ENCODE results near the gene GEMIN4. TPM values are rescaled to one million over a fixed set of nuclear protein-coding genes. Genes with fewer than 3 reads are reported as not detected.
A peak's percentile ranks its signal among the peaks of the same experiment; 100 is the strongest.

Gene GEMIN4
- total and polyA plus RNA-seq, 2 of the 8 experiments (the other 6 are each of a cell fraction or from before 2014, with no cell fraction given) = 32.1 to 51.9 TPM

DNA sequence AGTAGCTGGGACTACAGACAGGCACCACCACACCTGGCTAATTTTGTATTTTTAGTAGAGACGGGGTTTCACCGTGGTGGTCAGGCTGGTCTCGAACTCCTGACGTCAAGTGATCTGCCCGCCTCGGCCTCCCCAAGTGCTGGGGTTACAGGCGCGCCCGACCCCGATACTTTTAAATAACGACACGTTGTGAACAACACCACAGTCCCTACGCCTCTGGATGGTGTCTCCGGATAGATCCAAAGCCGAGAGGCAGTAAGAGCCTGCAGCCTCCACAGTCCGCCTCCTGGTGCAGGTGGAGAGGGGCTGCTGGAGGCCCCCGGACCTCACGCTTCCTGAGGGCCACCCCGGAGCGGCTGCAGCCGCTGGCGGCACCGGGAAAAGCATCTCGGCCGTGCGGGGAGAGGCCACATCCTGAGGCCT, 20.4 kb downstream of the GEMIN4 start:
- Histone ChIP-seq H3K4me2 (ENCODE audit: insufficient read depth in 1 of 2, low read depth in 2 of 2, low read length in 2 of 2) (peak overlapping the region; percentile 73 to 92), H3K9me3 (ENCODE audit: insufficient read depth in 2 of 2, low read depth in 1 of 2, low read length in 1 of 2) (no peaks in the 10 kb centered on the region), H3K4me1 (replicated peaks in 1 of 4; ENCODE audit: control insufficient read depth in 3 of 4, insufficient read depth in 4 of 4, low read length in 3 of 4) (peaks cover 1 to 10% (median 6%) of the 10 kb centered on the region in 4 experiments; a peak in 5 of 7 replicates), H3K4me3 (ENCODE audit: extremely low read depth in 1 of 4, insufficient read depth in 2 of 4, low read depth in 3 of 4, low read length in 4 of 4) (peak overlapping the region; percentile 61 to 99 (median 77)), H3K23ac (ENCODE audit: insufficient read length) (no peak overlapping the region), H3K18ac (ENCODE audit: extremely low read depth, low read length) (peak overlapping the region; percentile 32; the same call in 1 of the 2 replicates), H3K79me1 (ENCODE audit: low read depth, low read length) (peaks cover 4% of the 10 kb centered on the region; the same call in 1 of the 2 replicates), H3K23me2 (ENCODE audit: low read depth, low read length) (peaks cover 9% of the 10 kb centered on the region), H4K8ac (ENCODE audit: extremely low read depth, insufficient read depth, low read length) (peak overlapping the region; percentile 86), H3K9ac (replicated peaks in 1 of 4; ENCODE audit: extremely low read depth in 1 of 4, low read depth in 3 of 4, low read length in 3 of 4) (peak overlapping the region; percentile 48 to 88 (median 68)), H3K79me2 (ENCODE audit: control insufficient read depth in 1 of 2, insufficient read depth in 2 of 2, low read length in 2 of 2) (peaks cover 0 to 19% of the 10 kb centered on the region in 2 experiments; a peak in 2 of 4 replicates), H2BK120ac (replicated peaks; ENCODE audit: low read depth, low read length) (no peak overlapping the region), H3K4ac (replicated peaks; ENCODE audit: insufficient read length, low read depth, low read length) (no peak overlapping the region), H3K27me3 (replicated peaks in 1 of 4; ENCODE audit: control insufficient read depth in 3 of 4, extremely low read depth in 1 of 4, insufficient read depth in 3 of 4, low read length in 3 of 4) (no peaks in the 10 kb centered on the region), H2AFZ (ENCODE audit: low read length) (no peak overlapping the region), H2BK12ac (ENCODE audit: low read depth, low read length) (no peak overlapping the region), H3K56ac (replicated peaks; ENCODE audit: insufficient read length, low read depth, low read length) (peak overlapping the region; percentile 28), H2BK20ac (ENCODE audit: low read length) (no peak overlapping the region), H2AK5ac (ENCODE audit: low read depth, low read length) (no peak overlapping the region), H3K14ac (ENCODE audit: insufficient read length) (no peak overlapping the region), H4K91ac (replicated peaks; ENCODE audit: insufficient read length, low read length) (peak overlapping the region; percentile 5), H3K36me3 (ENCODE audit: control insufficient read depth in 2 of 4, insufficient read depth in 4 of 4, low read length in 3 of 4) (peaks cover 3 to 16% (median 4%) of the 10 kb centered on the region in 4 experiments; a peak in 3 of 8 replicates), H2BK15ac (ENCODE audit: low read length) (no peak overlapping the region), H4K20me1 (replicated peaks in 1 of 2; ENCODE audit: control insufficient read depth in 1 of 2, insufficient read depth in 2 of 2, low read length in 2 of 2) (no peaks in the 10 kb centered on the region), H3K27ac (ENCODE audit: low read depth, low read length) (peak overlapping the region; percentile 65; the same call in 1 of the 2 replicates), H4K5ac (ENCODE audit: insufficient read length, low read depth, low read length) (peak overlapping the region; percentile 23), H2BK5ac (ENCODE audit: low read depth, low read length) (no peak overlapping the region; the same call in 1 of the 2 replicates)
- no peak for FAIRE-seq
- ChIA-PET CTCF (ENCODE audit: partially characterized antibody) (interaction anchor here (1.0 to 1.6 kb wide), 2 partner anchors 20 to 31 kb away, joined by 3 to 6 read pairs; partner anchors contain the start of gene GEMIN4), POLR2A (ENCODE audit: partially characterized antibody) (interaction anchor here (1.0 kb wide), 2 partner anchors 11 to 15 kb away, joined by 3 read pairs; no protein-coding TSS in a partner anchor)
- WGBS, 2 experiments (ENCODE audit: extremely low coverage in 1 of 2, insufficient coverage in 1 of 2, insufficient read length in 1 of 2, insufficient replicate concordance in 2 of 2, low coverage in 1 of 2, low lambda C conversion rate in 2 of 2, missing lambda C conversion rate in 1 of 2) = 15% methylated on average over 26 of the region's 26 CpGs; no CpG with 5 or more reads in 1 of the 2 experiments
- TF ChIP-seq, protein P1, sequence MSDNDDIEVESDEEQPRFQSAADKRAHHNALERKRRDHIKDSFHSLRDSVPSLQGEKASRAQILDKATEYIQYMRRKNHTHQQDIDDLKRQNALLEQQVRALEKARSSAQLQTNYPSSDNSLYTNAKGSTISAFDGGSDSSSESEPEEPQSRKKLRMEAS (IDR thresholded peaks at IDR 0.05) = 0 out of 2 replicates have a peak, but pooled peaks have one; percentile 14
- TF ChIP-seq, protein P2, sequence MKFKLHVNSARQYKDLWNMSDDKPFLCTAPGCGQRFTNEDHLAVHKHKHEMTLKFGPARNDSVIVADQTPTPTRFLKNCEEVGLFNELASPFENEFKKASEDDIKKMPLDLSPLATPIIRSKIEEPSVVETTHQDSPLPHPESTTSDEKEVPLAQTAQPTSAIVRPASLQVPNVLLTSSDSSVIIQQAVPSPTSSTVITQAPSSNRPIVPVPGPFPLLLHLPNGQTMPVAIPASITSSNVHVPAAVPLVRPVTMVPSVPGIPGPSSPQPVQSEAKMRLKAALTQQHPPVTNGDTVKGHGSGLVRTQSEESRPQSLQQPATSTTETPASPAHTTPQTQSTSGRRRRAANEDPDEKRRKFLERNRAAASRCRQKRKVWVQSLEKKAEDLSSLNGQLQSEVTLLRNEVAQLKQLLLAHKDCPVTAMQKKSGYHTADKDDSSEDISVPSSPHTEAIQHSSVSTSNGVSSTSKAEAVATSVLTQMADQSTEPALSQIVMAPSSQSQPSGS (IDR thresholded peaks at IDR 0.05; ENCODE audit: low read length) = no peak
- no peak for DNase-seq (ENCODE audit: low read depth in 1 of 2, low spot score in 2 of 2)
